Measurements from ENCODE around the gene CAAP1.

DNA sequence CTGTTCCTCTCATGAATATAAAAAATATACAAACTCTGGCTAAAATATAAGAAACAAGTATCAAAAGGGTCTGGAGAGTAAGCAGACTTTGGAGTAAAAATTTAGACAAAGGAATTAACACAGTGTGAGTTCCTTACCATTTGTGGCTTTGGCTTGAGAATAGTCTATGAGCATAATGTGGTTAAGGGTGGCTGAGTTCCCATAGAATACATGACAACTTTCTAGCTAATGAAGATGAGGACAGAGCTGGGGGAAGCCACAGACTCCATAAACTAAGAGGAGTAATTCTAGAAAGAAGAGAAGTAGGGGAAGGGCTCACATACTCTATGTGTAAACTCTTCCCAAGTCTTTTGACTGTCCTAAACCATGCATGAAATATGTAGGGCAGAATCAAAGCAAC is 79.4 kb downstream of the CAAP1 start:
- TF ChIP-seq POLR2A (IDR thresholded peaks at IDR 0.05): no peak
- TF ChIP-seq, protein P1, sequence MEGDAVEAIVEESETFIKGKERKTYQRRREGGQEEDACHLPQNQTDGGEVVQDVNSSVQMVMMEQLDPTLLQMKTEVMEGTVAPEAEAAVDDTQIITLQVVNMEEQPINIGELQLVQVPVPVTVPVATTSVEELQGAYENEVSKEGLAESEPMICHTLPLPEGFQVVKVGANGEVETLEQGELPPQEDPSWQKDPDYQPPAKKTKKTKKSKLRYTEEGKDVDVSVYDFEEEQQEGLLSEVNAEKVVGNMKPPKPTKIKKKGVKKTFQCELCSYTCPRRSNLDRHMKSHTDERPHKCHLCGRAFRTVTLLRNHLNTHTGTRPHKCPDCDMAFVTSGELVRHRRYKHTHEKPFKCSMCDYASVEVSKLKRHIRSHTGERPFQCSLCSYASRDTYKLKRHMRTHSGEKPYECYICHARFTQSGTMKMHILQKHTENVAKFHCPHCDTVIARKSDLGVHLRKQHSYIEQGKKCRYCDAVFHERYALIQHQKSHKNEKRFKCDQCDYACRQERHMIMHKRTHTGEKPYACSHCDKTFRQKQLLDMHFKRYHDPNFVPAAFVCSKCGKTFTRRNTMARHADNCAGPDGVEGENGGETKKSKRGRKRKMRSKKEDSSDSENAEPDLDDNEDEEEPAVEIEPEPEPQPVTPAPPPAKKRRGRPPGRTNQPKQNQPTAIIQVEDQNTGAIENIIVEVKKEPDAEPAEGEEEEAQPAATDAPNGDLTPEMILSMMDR (IDR thresholded peaks at IDR 0.05): no peak

Data from testis (tissue), 2 donors.